Measurements from ENCODE around the gene PODNL1.

Gene PODNL1

GRCh38 chr19:13892870-13893269 is 45.3 kb downstream of the PODNL1 start:
- no peak for DNase-seq (ENCODE audit: low spot score)

DNA sequence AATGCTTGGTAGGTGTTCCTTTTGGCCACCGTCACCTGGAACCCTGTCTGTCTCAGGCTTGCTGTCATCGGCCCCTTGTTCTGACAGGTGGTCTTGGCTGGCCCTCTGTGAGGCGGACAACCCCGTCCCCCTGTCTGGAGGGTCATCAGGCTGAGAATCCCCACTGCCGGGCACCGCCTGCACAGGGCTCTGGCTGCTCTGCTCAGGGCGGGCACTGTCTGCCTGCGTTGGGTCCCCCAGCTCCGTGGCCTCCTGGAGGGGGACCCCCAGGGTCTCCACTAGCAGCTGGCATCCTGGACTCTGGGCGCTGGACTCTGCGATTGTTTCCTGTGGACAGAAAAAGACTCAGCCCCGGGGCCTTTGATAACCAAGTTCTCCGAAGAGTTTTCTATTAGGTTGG is 48.1 kb downstream of the PODNL1 start:
- no peak for DNase-seq (ENCODE audit: low spot score)

DNA sequence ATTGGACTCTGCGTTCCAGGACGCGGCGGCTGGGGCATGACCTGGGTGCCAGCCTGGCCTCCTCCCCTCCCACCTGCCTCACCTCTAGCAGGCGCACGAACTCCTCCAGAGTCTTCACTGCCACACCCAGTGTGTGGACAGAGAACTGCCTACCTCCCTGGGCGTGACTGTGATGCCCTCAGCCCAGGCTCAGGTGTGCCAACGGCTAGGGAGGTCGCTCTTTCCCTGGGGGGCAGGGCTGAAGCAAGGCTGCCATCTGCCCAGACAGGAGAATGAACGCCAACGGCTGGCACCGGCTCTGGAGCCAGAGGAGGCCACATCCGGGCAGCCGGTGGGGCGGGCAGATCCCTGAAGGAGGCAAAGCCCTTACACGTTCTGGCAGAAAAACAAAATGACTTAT is 49.9 kb downstream of the PODNL1 start:
- DNase-seq (ENCODE audit: low spot score) = no peak

- DNase-seq (ENCODE audit: low spot score) = no peak
Measured at GRCh38 chr19:13887517-13887916, 50.7 kb downstream of the PODNL1 start.

- no peak for DNase-seq (ENCODE audit: low spot score)
Measured at GRCh38 chr19:13887018-13887436, 51.2 kb downstream of the PODNL1 start.

DNA sequence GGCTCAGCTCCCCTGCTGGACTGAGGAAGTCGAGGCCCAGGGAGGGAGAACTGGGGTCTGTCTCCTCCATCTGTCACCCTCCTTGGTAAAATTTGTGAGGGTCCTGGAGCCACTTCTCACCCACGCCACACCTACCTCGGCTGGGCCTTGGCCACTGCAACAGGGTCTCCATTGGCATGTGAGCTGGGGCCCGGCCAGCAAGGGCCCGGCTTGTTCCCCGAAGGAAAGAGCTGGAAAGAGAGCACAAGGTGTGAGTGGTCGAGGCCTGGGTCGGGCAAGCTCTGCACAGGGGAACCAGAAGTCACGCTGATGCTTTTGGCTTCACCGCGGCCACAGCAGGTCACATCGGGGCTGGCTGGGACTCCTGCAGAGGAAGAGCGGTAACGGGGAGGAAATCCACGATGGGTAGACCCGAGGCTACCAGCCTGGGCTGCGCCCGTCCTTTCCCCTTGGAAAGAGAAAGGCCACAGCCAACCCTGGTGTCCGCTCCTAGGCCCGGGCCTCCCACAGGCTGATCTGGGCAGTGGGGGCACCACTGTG is 52.3 kb downstream of the PODNL1 start:
- no peak for DNase-seq (ENCODE audit: low spot score)

DNA sequence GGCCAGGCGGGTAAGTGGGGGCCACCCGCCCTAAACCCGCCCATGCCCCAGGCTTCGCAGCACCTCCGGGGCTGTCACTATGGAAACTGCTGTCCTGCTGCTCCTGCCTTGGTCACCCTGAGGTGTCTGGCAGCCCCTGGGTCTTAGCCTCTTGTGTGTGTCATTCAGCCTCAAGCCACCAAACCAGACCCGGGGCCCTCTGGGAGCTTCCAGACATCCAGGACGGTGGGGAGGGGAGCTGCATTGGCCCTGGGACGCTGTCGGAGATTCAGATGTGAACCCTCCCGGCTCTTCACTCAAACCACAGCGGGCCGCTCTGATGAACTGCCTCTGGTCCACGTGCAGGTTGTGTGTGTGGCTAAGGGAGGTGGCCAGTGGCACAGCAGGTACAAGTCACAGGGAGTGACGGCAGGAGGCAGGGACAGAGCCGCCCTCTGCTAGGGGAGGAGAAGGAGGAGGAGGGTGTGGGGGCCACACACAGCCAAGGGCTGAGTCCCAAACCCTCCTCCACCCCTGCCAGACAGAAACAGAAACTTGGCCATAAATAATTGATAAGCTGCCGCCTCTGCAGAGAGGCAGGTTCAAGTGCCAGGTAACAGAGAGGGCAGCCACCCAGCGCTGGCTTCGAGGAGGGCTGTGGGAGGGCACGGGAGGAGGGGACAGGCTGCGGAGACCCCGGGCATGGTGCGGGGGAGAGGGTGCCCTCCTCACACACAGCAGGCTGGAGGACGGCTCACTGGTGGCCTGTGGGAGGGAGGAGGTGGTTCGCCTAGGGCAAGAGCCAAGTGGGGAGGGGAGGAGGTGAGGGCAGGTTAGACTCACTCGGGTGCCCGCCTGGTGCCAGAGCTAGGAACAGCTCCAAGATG is 53.3 kb downstream of the PODNL1 start:
- DNase-seq (ENCODE audit: low spot score) = no peak

DNA sequence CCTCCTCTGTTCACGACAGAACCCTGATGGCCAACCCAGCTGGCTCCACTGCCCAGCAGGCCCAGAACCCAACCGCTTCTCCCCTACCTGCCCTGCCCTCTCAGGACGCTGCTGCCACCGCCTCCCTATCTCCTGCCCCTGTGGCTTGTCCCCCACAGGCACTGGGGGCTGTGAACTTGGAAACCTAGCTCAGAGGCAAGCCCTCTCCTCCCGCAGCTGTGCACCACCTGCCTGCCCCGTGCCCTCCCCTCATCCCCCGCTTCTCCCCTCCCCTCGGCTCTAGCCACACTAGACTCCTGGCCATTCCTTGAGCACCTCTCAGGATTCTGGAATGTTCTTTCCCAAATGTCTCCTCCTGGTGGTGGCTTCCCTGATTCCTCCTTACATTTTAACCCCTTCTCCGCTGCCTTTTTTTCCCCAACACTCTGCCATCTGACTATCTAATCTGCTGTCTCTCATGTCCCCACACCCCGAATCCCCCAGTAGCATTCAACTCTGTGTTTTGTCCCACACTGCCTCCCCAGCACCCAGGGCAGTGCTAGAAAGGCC is 54.6 kb downstream of the PODNL1 start:
- DNase-seq (ENCODE audit: low spot score) = no peak

GRCh38 chr19:13882836-13883235 is 55.4 kb downstream of the PODNL1 start:
- no peak for DNase-seq (ENCODE audit: low spot score)

DNA sequence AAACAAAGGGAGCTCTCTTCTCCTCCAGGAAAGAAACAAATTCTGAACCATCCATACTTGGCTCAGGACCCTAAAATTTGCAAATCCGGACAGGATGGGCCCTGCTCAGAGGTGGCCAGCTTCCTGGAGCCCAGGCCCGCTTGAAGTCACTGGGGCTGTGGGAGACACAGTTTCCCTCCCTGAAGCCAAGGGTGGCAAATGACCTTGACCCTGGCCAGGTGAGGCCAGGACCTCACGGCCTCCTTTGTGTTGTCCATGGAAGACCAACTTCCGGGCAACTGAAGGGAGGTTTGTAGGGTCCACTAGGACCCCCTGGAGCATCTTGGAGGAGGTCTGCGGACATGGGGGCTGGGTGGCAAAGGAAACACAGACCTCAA is 55.8 kb downstream of the PODNL1 start:
- no peak for DNase-seq (ENCODE audit: low spot score)

- no peak for DNase-seq (ENCODE audit: low spot score)
Measured at GRCh38 chr19:13881692-13882418, 56.4 kb downstream of the PODNL1 start.

GRCh38 chr19:13881251-13881691 is 56.9 kb downstream of the PODNL1 start:
- DNase-seq (ENCODE audit: low spot score) = no peak
